Adipose tissue (tissue), 3 donors: ENCODE data around the gene RBFOX1. TPM values are rescaled to one million over a fixed set of nuclear protein-coding genes. Genes with fewer than 3 reads are reported as not detected.

Source experiments
- H3K27ac ChIP-seq: one replicate; pipeline ENCODE4 v1.5.1; 2013; ENCODE audit warnings: low read depth, low read length
- WGBS, 3 donors: extraction: QIAGEN DNeasy Blood & Tissue Kit; methylation state at CpG; one replicate each; pipeline ENCODE4 v1.1.7; 2013; 5-methylcytosine and 5-hydroxymethylcytosine counted together
- polyA plus RNA-seq, 3 donors: library from polyadenylated mRNA; stranded (reverse); fragments of 200-250 nt; gene quantifications; one replicate each; pipeline ENCODE4 v1.2.3, GENCODE V29; 2013
- donor health status: healthy with polysubstance abuse.
- donor health status: Bipolar disorder and iron deficiency.
- donor health status: healthy.

RBFOX1 gene
- polyA plus RNA-seq: under 1 TPM in 2 of 3 donors, not detected in 1; 0.03 to 0.34 TPM

DNA sequence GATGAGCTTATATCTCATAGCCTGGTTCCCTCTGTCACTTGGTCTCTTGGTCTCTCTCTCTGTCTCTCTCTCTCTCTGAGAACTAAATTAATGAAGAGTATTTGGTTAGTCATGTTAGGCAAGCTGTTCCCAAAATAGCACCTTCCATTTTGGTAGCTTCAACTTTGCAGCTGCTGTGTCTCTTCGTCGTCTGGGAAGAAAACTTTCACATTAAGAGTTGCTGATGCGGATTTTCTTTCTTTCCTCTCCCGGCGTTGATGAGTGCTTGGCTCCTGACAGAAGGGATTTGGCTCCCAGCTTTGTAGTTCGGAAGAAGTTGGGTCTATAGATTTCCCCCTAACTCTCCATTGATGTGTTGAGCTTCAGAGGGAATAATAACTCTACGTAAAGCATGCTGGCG, at the start of gene RBFOX1:
RBFOX1 (plus strand) TSS at position 235 of the 400 bp plus-strand sequence.
- 64 to 78% (median 70%) methylated on average over 8 of the region's 8 CpGs for WGBS, 3 donors
- no peak within 1 kb of the TSS for H3K27ac ChIP-seq

DNA sequence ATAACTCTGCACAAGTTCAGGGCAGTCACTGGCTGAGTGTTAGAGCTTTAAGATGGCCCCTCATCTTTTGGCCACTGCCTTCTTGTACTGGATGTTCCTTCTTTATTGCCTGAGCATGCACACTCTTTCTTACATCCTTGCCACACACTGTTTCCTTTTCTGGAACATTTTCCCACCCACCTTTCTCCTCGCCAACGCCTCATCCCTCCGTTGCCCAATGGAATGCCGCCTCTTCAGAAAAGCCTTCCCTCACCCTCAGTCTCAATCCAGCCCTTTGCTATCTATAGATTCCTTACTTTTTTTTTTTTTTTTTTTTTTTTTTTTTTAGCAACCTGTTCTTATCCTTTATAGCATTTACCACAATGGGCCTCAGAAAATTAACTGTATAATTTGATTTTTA, 47.9 kb upstream of the RBFOX1 start:
- WGBS, 3 donors: 89 to 92% (median 90%) methylated on average over 4 of the region's 4 CpGs
- H3K27ac ChIP-seq: no peak overlapping the region

GRCh38 chr16:7285520-7285919, 47.1 kb upstream of the RBFOX1 start:
- no peak overlapping the region for H3K27ac ChIP-seq
- WGBS, 3 donors: 78 to 84% (median 81%) methylated on average over 2 of the region's 2 CpGs

- H3K27ac ChIP-seq: no peak overlapping the region
- 92 to 94% (median 93%) methylated on average over 3 of the region's 3 CpGs for WGBS, 3 donors
Observed at GRCh38 chr16:7289299-7289698, 43.3 kb upstream of the RBFOX1 start.

GRCh38 chr16:7290682-7291081, 42.0 kb upstream of the RBFOX1 start:
- no peak overlapping the region for H3K27ac ChIP-seq
- 77 to 86% (median 80%) methylated on average over 6 of the region's 6 CpGs for WGBS, 3 donors

GRCh38 chr16:7294020-7294419, 38.6 kb upstream of the RBFOX1 start:
- no peak overlapping the region for H3K27ac ChIP-seq
- WGBS, 3 donors: 58 to 76% (median 74%) methylated on average over 4 of the region's 4 CpGs

- no peak overlapping the region for H3K27ac ChIP-seq
- WGBS, 3 donors: 1 to 3% (median 2%) methylated on average over 33 to 34 of the region's 34 CpGs
Observed at GRCh38 chr16:7303052-7303610, 29.5 kb upstream of the RBFOX1 start.

- H3K27ac ChIP-seq: no peak overlapping the region
- WGBS, 3 donors: 2 to 3% (median 3%) methylated on average over 20 of the region's 20 CpGs
Observed at GRCh38 chr16:7303660-7304200, 28.9 kb upstream of the RBFOX1 start.

GRCh38 chr16:7304279-7304678, 28.4 kb upstream of the RBFOX1 start:
- WGBS, 3 donors: 1 to 4% (median 3%) methylated on average over 27 of the region's 27 CpGs
- no peak overlapping the region for H3K27ac ChIP-seq

DNA sequence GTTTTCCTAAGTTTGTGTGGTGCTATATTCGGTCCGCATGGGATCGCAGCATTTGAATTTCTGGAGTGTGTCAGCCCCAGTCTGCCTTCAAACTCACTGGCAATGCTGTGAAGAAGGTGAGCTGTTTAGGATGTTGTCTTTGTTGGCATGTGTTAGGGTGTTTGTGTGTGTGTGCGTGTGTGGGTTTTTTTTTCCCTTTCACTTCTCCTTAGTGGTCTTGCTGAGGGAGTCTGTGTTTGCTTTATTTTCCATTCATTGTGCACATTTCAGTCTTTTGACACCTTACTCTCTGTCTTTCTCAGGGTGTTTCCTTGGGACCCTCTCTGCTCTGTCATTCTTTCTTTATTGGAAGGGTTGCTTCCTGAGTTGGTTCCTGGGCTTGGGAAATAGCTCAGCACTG, 27.7 kb upstream of the RBFOX1 start:
- H3K27ac ChIP-seq: no peak overlapping the region
- 11 to 18% (median 14%) methylated on average over 4 of the region's 4 CpGs for WGBS, 3 donors

DNA sequence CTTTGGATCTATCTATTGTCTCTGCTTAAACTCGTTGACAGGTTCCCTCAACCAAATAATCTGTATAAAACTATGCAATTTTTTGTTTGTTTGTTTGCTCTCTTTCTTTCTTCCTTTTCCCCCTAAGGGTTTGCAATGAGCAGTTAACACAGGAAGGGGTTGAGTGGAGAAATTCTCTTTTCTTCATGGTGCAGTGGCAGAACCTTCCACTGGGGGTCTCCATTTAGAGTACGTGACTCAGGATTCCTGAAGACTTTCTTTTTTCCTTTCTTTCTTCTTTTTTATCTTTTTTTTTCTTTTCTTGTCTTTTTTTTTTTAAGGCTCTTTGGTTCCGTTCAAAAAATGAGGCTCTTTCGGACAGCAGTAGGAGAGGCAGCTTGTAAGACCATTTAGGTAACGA, 19.5 kb upstream of the RBFOX1 start:
- 30 to 45% (median 41%) methylated on average over 5 of the region's 5 CpGs for WGBS, 3 donors
- no peak overlapping the region for H3K27ac ChIP-seq

DNA sequence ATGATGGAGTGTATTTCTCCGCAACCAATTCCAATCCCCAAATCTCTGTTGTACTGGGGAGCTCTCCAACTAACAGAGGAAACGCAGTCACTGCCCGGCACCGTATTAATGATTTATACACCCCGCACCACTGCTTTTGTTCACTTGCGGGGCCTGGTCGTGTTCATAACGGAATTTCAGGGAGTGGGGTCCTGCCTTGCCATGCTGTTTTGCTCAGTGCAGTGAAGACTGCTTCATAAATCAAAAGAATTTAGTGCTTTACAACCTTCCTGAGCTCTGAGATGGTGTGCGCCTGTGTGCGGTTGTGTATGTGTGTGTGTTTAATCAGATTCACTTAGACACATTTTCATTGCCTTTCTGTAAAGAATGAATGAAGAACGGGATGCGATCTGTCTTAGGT, 18.5 kb upstream of the RBFOX1 start:
- H3K27ac ChIP-seq: no peak overlapping the region
- WGBS, 3 donors: 28 to 39% (median 36%) methylated on average over 12 of the region's 12 CpGs

DNA sequence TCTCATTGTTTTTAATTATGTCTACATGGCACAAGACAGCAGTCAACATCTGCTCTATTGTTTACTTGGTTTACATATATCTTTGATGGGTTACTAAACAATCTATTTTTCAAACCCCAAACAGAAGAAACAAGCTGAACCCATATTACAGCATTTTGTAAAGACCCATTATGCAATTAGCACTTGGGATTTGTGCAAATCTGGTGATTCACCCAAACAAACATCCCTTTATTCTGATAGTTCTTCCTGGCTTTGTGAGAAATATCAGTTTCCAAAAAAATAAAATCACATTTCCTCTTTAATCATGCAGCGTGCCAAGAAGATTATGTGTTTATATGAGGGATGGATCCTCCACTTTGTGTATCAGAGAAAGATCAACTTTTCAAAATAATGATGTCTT, 16.8 kb upstream of the RBFOX1 start:
- no peak overlapping the region for H3K27ac ChIP-seq
- 57 to 83% (median 62%) methylated on average over 1 of the region's 1 CpG for WGBS, 3 donors

DNA sequence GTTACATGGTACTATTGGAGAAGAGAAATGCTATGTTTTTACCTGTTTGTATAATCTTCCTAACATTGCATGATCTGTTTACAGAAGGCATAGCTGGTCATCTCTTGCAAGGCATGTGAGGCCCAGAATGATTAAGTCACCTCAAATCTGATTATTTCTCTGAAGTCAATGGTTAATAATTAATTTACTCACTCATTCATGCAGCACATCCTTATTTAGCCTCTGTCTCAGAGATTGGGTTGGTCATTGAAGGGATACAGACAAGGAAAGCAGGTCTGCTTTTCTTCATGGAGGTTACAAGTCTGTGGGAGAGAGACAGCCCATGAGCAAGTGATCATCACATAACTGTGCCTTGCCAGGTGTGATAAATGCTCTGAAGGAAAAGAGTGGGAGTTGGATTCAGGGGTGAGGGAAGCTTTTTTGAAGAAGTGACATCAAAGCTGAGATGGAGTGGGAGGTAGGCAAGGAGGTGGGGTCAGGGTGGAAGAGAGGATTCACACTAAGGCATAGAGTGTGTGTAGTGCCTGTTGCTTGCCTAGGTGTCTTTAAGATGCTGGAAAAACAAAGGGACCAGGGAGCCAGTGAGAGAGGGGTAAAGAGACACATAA, 16.3 kb upstream of the RBFOX1 start:
- H3K27ac ChIP-seq: no peak overlapping the region

GRCh38 chr16:7317982-7318381, 14.7 kb upstream of the RBFOX1 start:
- WGBS, 3 donors: 86 to 92% (median 90%) methylated on average over 5 of the region's 5 CpGs
- no peak overlapping the region for H3K27ac ChIP-seq

GRCh38 chr16:7318686-7319085, 14.0 kb upstream of the RBFOX1 start:
- H3K27ac ChIP-seq: no peak overlapping the region
- 79 to 83% (median 80%) methylated on average over 7 of the region's 7 CpGs for WGBS, 3 donors

- no peak overlapping the region for H3K27ac ChIP-seq
- WGBS, 3 donors: 77 to 90% (median 83%) methylated on average over 4 of the region's 4 CpGs
Observed at GRCh38 chr16:7319514-7319913, 13.1 kb upstream of the RBFOX1 start.

DNA sequence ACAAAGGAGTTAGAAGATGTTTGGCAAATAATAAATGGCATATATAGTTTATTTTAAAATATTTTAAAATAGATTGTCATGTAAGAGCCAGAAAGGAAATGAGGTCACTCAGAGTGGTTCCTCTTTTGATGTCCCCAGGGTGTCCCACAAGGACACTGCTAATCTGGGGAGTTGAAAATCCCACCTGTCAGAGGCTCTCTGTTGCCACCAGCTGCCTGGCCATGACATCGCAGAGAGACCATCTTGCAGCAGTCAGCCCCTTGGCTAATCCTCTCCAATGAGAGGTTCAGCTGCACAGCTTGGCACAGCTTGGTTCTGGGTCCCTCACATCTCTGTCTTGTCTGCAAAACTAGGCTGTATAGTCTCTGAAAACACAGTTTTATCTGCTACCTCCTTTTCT, 11.0 kb upstream of the RBFOX1 start:
- WGBS, 3 donors: 59 to 70% (median 60%) methylated on average over 1 of the region's 1 CpG
- H3K27ac ChIP-seq: no peak overlapping the region

DNA sequence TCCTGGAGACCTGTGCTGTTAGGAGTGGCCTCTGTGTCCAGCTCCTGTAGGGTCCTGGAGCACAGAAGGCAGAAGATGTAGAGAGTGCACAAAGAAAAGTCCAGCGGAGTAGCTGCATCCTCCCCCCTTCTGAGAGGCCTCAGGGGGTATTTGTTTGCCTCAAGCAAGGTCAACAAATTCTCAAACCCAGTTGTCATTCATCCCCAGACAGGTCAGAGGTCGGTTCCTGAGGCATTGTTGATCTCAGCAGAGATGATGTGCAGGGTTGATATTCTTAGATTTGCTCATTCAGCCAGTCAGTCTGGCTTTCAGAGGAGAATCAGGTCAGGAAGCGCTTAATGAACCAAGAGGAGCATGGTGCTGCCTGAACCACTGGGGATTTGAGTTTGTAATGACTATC, 8.3 kb upstream of the RBFOX1 start:
- WGBS, 3 donors: 28 to 50% (median 49%) methylated on average over 3 of the region's 3 CpGs
- no peak overlapping the region for H3K27ac ChIP-seq

GRCh38 chr16:7325834-7326233, 6.8 kb upstream of the RBFOX1 start:
- no peak overlapping the region for H3K27ac ChIP-seq
- WGBS, 3 donors: 85 to 95% (median 92%) methylated on average over 3 of the region's 3 CpGs
